ENCODE results near the gene PPARA. TPM values are rescaled to one million over a fixed set of nuclear protein-coding genes. Genes with fewer than 3 reads are reported as not detected.

Gene PPARA
- total and polyA plus RNA-seq, 9 of the 15 experiments (the other 6 are each of a cell fraction or from before 2014, with no cell fraction given): 0.64 to 5.3 (median 3.5) TPM

- Histone ChIP-seq H3K4me3 (no peak overlapping the region), H2AFZ (ENCODE audit: low read depth, low read length) (no peak overlapping the region), H3K9me3 (replicated peaks; ENCODE audit: control insufficient read depth, insufficient read depth, low read depth, low read length) (no peaks in the 10 kb centered on the region), H3K4me1 (replicated peaks in 1 of 2; ENCODE audit: control insufficient read depth in 2 of 2, insufficient read depth in 2 of 2, low read length in 2 of 2) (no peaks in the 10 kb centered on the region), H3K9me1 (ENCODE audit: control insufficient read depth, insufficient read depth, low read length) (no peaks in the 10 kb centered on the region), H4K20me1 (replicated peaks; ENCODE audit: control insufficient read depth, insufficient read depth, low read length) (no peaks in the 10 kb centered on the region), H3K36me3 (ENCODE audit: control insufficient read depth, insufficient read depth, low read length) (no peaks in the 10 kb centered on the region), H3K27ac (ENCODE audit: extremely low read depth, low read depth, low read length) (no peak overlapping the region), H3K27me3 (ENCODE audit: control insufficient read depth in 2 of 2, insufficient read depth in 2 of 2, low read length in 2 of 2) (no peaks in the 10 kb centered on the region), H3K9ac (ENCODE audit: insufficient read depth in 1 of 2, low read depth in 2 of 2, low read length in 2 of 2) (no peak overlapping the region), H3K4me2 (ENCODE audit: insufficient read depth, low read length) (no peak overlapping the region), H3K79me2 (ENCODE audit: control insufficient read depth, insufficient read depth, low read length) (no peaks in the 10 kb centered on the region)
- TF ChIP-seq ZNF561 (CRISPR knock-in tag; conservative IDR thresholded peaks at IDR 0.05): no peak
- TF ChIP-seq PML (IDR thresholded peaks at IDR 0.05; ENCODE audit: low read length): no peak
- TF ChIP-seq CBX5 (IDR thresholded peaks at IDR 0.05; ENCODE audit: borderline replicate concordance, low read depth): no peak
- no peak for TF ChIP-seq ESRRB (CRISPR knock-in tag; IDR thresholded peaks at IDR 0.05; ENCODE audit: borderline replicate concordance)
- no peak for TF ChIP-seq EP400 (IDR thresholded peaks at IDR 0.05)
- TF ChIP-seq ZNF511 (CRISPR knock-in tag; IDR thresholded peaks at IDR 0.05): no peak
- no peak for TF ChIP-seq ZBED1 (IDR thresholded peaks at IDR 0.05)
- TF ChIP-seq RBFOX2 (IDR thresholded peaks at IDR 0.05; ENCODE audit: low read depth, low read length): no peak
- no peak for TF ChIP-seq ELK3 (CRISPR knock-in tag; IDR thresholded peaks at IDR 0.05)
- TF ChIP-seq TEAD1 (CRISPR knock-in tag; IDR thresholded peaks at IDR 0.05): no peak
- no TSS peak for BruUV-seq (replicated peaks)
- POLR2A ChIA-PET: no interaction called here
- no CpG with 5 or more reads among the region's 4 CpGs for WGBS (ENCODE audit: insufficient coverage, low coverage, missing lambda C conversion rate)
- in situ Hi-C loops (cut with MboI): no loop called here
- CTCF ChIA-PET (ENCODE audit: low intra/inter-chr PET ratio): no interaction called here
- FAIRE-seq (no peak), ATAC-seq (no peak), DNase-seq (ENCODE audit: extremely low read depth in 1 of 4, low spot score in 3 of 4) (no peak)
- intact Hi-C loops (cut with micrococcal nuclease): no loop called here
Observed at GRCh38 chr22:46213052-46213451, 62.7 kb downstream of the PPARA start.

Measured in K562 (cell line).